ENCODE measurements around the gene ZNF565. TPM values are rescaled to one million over a fixed set of nuclear protein-coding genes. Genes with fewer than 3 reads are reported as not detected.
"Not testable (repeated sequence)": the region's sequence is repeated elsewhere in the genome, so short reads cannot be mapped to it uniquely, and the experiment has no call there.

The ZNF565 gene
- 2.2 and 2.5 TPM in 2 replicates for total RNA-seq

DNA sequence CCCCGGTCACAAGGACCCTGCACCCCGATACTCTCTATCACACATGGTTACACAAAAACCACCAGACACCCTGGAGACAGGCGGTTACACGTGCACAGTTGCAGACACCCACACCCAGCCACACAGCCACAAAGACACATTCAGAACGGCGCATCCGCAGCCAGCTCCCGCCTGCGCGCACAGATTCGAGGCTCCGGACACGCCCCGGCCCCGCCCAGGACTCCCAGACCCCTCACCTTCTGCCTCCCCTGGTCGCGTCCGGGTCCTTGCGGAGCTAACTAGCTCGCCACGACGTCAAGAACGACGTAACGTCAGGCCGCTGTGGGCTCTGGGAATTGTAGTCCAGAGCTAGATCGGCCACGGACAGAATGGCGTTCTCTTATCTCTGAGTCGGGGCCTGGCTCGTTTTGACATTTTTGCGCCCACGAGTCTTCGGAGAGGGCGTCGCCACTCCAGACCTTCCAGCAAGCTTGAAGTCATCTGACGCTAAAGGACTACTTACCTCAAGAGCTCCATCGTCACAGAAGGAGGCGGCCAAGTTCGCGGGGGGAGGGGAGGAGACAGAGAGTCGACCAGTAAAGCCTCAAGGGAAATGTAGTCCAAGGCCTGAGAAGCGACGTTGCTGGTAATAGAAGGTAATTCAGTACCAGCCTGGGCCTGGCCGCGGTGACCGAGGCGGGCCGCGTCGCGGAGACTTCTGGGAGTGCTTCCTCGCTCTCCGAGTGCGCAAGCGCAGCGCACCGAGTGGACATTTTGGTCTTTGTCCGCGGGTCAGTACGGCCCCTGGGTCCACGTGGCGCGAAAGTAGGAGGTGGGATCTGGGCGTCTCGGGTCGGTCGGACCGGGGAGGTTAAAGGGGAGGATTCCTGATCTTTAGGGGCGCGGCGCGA, at the start of gene ZNF565, which contains the start of gene ZNF146:
Gene ZNF565 (minus strand): TSS at position 280 of the 890 bp plus-strand sequence. CDS start 12,680 bp downstream, outside the sequence.
Gene ZNF146 (plus strand): TSS at position 721 of the 890 bp plus-strand sequence. CDS start 21,335 bp downstream, outside the sequence.
- intact Hi-C loops (cut with micrococcal nuclease) = loop anchor here (1.0 to 10.0 kb wide), 31 partner anchors 44 to 1693 kb away; partner anchors contain the start of genes ALKBH6, COX6B1, ETV2 and PSENEN

DNA sequence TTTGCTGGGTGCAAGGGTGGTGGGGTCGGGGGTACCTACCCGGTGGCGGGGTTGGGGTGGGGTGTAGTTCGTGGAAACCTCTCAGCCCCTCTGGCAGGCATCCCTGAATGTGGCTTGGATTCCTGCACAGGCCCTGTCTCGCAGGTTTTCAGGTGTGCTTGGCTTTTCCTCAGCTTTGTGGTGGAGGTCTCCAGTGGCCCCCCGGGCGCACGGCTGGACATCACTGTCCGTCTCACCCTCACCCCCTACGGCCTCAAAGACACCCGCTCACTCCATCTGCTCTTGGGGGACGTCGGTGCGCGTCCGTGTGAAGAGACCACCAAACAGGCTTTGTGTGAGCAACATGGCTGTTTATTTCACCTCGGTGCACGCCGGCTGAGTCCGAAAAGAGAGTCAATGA, 44.7 kb upstream of the ZNF565 start:
- intact Hi-C loops (cut with micrococcal nuclease) = no loop called here

DNA sequence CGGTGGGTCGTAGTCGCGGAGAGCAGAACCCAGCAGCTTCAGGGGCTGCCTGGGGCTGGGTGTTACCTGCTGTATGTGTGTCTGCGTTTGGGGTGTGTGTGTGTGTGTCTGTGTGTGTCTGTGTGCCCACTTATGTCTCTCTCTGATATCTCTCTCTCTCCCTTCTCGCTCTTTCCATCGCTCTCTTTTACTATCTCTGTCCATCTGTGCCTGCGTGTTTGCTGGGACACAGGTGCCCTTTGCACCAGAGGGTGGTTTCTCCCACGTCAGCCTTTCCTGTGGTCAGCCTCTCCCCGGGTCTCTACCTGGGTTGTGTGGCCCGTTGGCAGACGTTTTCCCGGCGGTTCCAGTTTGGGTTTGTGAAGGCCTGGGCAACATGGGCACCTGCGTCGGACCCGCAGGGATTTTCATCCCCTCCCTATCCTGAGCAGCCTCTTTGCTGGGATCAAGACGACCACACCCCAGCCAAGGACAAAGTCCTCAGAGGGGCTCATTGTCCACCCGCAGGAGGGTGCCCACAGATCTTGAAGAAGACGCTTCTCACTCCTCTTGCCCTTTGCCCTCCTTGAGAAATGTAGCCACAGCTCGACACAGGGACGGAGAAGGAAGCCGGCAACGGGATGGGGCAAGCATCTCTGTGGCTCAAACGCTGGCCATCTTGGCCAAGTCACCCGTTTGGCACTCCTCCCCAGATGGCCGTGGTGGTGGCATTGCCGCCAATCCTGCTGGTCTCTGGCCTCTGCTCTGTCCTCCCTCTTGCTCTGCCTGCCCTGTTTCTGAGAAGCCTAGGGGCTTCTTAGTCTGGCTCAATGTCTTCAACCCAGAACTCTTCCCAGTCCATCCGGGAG, 43.8 kb upstream of the ZNF565 start:
- intact Hi-C loops (cut with micrococcal nuclease) = no loop called here

DNA sequence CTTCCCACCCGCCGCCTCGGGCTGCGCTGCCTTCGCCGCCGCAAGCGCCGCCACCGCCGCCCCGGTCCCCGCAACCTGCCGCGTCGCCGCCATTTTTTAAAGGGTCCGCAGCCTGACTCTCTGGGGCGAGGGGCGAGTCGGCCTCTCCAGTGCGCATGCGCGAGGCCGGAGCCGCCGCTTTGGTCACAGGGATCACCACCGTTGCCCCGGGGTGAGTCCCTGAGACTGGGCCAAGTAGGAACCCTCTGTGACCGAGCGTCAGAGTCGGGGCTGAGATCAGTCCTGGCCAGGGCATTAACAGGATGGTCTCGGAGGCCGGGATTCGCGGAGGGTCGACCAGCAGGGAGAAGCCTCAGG, 43.0 kb upstream of the ZNF565 start:
- intact Hi-C loops (cut with micrococcal nuclease) = no loop called here

DNA sequence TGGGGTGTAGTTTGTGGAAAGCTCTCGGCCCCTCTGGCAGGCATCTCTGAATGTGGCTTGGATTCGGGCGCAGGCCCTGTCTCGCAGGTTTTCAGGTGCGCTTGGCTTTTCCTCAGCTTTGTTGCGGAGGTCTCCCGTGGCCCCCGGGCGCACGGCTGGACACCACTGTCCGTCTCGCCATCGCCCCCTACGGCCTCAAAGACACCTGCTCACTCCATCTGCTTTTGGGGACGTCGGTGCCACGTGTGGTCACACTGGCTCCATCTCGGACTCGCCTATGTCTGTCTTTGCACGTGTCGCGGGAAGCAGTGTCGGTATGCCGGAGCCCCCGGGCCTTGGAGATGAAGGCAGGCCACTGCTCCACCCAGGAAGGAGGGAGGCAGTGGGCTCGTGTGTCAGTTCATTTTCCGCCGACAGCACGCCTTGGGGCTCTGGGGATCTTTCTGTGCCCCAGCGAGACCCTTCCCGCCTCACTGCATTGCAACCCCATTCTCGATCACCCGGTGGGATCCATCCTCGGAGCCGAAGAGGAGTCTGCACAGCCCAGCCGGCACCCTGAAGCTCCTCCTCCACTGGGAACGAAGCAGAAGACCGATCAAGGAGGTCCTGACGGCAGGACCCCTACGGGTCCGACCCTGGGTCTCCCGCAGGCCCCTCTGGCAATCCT, 42.5 kb upstream of the ZNF565 start:
- intact Hi-C loops (cut with micrococcal nuclease) = no loop called here

DNA sequence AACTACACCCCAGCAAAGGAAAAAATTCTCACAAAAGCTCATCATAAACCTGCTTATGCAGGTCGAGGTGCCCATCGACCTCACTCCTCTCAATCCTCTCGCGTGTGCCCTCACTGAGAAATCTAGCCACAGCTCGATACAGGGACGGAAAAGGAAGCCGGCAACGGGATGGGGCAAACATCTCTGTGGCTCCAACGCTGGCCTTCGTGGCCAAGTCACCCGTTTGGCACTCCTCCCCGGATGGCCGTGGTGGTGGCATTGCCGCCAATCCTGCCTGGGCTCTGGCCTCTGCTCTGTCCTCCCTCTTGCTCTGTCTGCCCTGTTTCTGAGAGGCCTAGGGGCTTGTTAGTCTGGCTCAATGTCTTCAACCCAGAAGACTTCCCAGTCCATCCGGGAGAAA, 41.6 kb upstream of the ZNF565 start:
- intact Hi-C loops (cut with micrococcal nuclease) = no loop called here

DNA sequence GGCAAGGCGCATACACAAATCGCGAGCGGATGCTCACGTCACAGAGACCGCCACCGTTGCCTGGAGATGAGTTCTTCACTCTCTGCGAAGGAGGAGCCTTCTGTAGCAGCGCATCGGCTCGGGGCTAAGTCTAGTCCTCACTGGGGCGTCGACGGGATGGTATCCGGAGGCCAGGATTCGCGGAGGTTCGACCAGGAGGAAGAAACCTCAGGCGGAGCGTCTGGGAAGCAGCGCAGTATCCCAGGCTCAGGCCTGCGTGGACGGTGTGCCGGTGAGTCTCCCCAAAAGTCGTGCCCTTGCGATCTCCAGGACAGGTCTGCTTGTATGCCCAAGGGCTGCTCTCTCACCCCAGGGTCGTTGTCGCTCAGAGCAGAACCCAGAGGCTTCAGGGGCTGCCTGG, 40.9 kb upstream of the ZNF565 start:
- intact Hi-C loops (cut with micrococcal nuclease) = no loop called here

DNA sequence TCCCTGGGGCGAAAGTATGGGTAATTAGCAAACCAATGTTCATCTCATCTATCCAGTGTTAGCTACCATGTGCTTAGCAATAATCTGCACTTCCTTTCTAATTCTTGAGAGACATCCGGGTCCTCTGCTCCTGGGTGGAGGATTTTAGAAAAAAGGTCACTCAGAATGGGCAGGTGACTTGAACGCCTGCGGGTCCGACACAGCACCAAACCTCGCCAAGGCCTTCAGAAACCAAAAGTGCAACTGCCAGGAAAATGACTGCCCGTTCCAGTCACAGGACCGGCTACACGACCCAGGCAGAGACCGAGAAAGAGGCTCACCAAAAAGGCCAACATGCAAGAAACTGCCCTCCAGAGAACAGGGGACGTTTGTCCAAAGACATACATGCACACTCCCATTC, 40.4 kb upstream of the ZNF565 start:
- intact Hi-C loops (cut with micrococcal nuclease) = no loop called here

DNA sequence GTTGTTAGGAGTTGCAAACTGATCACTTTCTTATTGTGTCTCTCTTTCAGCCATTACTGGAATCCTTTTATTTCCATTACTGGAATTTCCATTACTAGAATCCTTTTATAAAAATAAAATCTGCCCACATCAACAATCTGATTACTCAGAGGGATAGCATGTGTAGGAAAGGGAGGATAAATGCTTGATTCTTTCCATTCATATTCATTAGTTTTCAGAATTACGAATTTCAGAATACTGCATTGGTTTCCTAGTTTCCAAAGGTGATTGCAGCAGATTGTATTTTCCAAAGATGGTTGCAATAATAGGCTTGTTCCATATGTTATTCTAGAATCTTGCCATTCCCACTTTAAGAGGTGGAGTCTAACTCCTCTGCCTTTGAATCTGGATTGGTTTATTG, 37.6 kb upstream of the ZNF565 start:
- intact Hi-C loops (cut with micrococcal nuclease) = no loop called here

DNA sequence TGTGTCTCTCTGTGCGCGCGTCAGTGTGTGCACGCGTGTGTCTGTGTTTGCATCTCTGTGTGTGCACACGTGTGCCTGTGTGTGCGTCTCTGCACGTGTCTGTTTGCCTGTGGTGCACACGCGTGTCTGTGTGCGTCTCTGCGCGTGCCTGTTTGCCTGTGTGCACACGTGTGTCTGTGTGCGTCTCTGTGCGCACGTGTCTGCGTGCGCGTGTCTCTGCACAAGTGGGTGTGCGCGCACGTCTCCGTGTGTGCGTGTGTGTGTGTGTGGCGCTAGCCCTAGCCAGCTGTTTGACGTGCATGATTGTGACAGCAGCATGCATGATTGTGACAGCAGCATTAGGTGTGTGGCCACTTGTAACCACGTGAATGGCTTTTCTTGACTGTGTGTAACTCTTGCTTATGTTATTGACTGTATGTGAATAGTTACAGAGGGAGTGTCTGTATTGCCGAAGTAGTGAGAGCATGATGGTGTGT, 31.6 kb upstream of the ZNF565 start:
- intact Hi-C loops (cut with micrococcal nuclease) = no loop called here

DNA sequence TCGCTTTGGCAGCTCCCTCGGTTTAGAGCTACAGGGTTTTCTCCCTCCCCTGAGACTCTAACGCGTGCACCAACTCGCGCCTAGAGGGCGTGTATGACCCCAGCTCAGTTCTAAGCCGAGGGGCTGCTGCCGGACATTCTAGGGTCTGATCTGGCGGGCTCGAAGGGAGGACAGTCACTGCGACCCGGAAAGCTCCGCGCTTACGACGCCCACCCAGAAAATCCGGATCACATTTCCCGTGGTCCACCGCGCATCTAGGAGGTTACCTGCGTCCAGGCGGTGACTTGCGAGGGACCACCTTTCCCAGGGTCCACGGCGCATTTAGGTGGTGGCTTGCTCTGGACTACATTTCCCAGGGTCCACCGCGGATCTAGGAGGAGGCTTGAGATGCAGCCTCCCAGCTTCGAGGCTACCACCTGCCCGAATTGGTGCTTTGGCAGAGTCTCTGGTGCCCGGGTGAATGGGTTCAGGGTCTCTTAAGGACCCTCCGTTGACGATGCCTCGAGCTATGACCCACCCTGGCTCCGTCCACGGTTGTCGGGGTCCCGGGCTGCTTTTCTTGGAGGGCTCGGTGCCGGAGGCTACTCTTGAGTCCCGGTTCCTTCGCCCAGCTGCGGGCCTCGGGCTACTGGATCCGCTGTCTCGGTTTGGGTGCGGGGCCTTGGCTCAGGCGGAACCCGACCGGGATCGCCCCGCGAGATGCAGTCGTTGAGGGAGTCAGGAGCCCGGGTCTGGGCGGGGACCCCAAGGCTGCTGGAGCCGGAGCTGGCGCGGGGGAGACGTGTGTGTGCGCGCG, 30.9 kb upstream of the ZNF565 start:
- intact Hi-C loops (cut with micrococcal nuclease) = no loop called here

DNA sequence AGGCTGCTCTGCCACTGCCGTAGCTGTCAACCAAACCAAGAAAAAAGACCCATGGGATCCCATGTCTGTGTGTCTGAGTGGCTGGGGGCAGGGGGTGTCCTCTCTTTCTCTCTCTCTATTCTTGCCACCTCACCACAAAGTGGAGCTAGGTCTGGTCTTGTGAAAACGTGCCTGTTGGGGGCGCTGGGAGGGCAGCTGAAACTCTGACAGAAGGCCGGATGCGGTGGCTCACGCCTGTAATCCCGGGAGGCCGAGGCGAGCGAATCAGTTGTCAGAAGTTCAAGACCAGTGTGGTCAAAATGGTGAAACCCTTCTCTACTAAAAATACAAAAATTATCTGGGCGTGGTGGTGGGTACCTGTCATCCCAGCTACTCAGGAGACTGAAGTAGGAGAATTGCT, 29.6 kb upstream of the ZNF565 start:
- intact Hi-C loops (cut with micrococcal nuclease) = no loop called here

DNA sequence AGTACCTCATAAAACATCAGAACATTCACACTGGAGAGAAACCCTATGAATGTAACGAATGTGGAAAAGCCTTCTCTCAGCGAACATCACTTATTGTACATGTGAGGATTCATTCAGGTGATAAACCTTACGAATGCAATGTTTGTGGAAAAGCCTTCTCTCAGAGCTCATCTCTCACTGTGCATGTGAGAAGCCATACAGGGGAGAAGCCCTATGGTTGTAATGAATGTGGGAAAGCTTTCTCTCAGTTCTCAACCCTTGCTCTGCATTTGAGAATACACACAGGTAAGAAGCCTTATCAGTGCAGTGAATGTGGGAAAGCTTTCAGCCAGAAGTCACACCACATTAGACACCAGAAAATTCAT, 22.5 kb upstream of the ZNF565 start:
- intact Hi-C loops (cut with micrococcal nuclease) = no loop called here

DNA sequence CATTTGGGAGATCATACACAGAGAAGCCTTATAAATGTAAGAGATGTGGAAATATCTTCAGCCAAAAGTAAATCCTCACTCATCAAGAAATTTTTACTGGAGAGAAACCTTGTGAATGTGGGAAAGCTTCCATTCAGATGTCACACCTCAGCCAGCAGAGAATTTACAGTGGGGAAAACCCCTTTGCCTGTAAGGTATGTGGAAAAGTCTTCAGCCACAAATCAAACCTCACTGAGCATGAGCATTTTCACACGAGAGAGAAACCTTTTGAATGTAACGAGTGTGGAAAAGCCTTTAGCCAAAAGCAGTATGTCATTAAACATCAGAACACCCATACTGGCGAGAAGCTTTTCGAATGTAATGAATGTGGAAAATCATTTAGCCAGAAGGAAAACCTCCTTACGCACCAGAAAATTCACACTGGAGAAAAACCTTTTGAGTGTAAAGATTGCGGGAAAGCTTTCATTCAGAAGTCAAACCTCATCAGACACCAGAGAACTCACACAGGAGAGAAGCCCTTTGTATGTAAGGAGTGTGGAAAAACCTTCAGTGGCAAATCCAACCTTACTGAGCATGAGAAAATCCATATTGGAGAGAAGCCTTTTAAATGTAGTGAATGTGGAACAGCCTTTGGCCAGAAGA, 22.0 kb upstream of the ZNF565 start:
- intact Hi-C loops (cut with micrococcal nuclease) = no loop called here

DNA sequence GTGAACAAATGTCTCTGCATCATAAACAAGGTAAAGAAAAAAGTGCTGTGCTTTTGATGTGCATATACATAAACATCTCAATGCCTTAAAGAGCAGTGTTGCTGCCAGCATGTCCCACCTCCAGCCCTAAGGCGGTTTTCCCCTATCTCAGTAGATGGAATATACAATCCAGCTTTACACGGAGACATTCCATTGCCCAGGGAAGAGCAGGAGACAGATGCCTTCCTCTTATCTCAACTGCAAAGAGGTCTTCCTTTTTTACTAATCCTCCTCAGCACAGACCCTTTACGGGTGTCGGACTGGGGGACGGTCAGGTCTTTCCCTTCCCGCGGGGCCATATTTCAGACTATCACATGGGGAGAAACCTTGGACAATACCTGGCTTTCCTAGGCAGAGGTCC, 19.2 kb upstream of the ZNF565 start:
- intact Hi-C loops (cut with micrococcal nuclease) = not testable (repeated sequence)

DNA sequence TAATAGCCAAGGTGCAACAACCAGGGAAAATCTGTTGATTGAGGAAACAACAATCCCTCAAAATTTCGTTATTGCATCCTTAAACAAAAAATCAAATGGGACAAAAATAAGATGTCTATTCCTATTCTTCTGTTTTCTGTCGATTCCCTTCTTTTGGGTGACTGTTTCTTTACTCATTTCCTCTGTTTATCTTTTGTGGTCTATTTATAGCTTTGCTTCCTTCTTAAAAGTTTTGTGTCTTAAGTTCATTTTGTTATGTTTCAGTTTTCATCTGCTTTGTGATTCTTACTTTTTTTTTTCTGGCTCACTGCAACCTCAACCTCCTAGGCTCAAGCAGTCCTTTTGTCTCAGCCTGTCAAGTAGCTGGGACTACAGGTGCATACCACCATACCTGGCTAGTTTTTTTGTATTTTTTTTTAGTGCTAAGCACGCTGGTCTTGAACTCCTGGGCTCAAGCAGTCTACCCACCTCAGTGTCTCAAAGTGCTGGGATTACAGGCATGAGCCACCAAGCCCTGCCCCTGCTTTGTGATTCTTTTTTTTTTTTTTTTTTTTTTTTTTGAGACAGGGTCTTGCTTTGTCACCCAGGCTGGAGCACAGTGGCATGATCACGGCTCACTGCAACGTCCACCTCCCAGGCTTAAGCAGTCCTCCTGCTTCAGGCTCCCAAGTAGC, 10.9 kb upstream of the ZNF565 start:
- intact Hi-C loops (cut with micrococcal nuclease) = no loop called here

DNA sequence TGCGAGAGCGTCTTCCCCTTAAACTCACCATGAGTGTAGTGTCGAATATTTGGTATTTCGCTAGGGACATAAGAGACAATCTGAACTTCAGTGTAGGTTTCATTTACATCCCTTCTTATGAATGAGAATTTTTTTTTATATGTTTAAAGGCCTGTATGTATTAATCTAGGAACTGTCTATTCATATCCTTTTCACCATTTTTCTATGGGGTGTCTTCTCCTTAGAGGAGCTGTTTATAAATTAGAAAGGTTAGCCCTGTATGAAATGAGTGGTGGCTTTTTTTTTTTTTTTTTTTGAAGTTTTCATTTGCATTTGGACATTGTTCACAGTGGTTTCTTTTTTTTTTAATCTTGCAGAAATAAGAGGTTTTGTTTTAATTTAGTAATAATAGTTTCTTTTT, 8.0 kb upstream of the ZNF565 start:
- intact Hi-C loops (cut with micrococcal nuclease) = no loop called here

DNA sequence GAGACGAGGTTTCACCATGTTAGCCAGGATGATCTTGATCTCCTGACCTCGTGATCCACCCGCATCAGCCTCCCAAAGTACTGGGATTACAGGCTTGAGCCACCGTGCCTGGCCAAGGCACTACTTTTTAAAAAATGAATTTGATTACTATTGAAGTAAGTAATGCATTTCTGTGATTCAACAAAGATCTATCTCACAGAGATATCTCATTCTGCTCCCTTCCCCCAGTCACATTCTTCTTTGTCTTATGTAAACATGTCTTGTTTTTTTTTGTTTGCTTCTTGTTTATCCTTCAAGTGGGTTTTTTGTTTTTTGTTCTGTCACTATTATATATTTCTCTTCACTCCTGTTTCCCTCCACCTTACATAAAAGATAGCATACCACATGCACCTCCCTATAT, 7.0 kb upstream of the ZNF565 start:
- intact Hi-C loops (cut with micrococcal nuclease) = no loop called here

DNA sequence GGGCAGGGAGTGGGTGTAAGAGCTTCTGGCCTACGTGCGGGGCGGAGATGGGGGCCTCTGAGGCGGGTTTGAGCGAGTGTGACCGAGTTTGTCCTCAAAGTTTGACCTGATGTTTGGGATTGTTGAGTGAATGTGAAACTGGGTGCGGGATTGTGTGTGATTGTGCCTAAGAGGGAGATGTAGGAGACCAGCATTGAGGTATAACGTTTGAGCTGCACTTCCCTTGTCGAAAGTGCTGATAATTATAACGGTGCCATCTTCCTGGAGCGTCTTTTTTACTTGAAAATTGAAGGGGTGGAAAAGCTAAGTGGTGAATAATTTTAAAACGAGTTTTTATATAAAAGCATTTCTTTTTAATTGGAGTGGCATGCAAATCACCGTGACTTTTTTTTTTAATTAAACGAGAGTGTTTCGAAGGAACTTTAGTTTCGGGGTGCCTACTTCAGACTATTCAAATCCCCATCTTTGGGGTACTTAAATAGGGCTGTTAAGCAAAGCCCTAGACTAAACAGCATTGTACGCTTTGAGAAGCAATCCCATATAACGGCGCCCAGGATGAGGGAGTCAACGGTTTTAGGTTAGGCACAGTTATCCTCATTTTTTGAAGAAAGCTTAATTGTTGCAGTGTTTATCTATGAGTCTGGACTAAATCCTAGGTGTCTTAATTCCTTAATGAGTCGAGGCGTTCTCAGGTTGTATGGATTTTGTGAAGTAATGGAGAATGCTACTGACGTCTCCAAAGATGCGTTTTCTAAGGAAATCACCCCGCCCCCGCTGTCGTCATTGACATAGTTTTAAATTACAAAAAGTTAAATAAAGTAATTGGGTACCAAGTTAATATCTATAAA, 1.0 kb upstream of the ZNF565 start:
- intact Hi-C loops (cut with micrococcal nuclease) = loop anchor here (1.0 to 10.0 kb wide), 7 partner anchors 313 to 1439 kb away; partner anchors contain the start of genes COX6B1, ETV2, ZFP30 and ZNF260

All from T-helper 1 cell treated with Interleukin-12 subunit alpha and Interleukin-12 subunit beta and Interleukin-4 antibody, amounts not matched to agents 30 ng/mL and 1 ng/mL, for 36 hours (primary cell).